ENCODE data around the gene HDAC4.

DNA sequence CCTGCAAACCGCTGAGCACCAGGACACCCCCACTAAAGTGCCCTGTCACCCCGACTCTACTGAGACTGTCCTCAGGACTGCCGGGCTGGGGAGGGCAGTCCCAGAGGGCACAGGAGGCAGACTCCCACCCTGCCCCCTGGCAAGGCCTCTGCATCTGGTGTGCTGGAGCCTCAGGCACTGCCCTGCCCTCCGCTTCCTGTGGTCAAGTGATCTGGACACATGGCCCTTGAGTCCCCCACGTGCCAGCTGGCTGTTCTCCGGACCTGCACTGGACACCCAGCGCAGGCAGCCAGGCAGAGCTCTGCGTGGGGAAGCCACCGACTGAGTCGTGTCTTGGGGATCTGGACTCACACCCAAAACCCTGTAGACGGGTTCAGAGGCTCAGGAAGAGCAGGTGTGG lies 335.3 kb downstream of the HDAC4 start:
- TF ChIP-seq YY1 (IDR thresholded peaks at IDR 0.05; ENCODE audit: low read depth) (no peak), RAD21 (IDR thresholded peaks at IDR 0.05; ENCODE audit: low read depth) (no peak)
- TF ChIP-seq, protein P1, sequence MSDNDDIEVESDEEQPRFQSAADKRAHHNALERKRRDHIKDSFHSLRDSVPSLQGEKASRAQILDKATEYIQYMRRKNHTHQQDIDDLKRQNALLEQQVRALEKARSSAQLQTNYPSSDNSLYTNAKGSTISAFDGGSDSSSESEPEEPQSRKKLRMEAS (IDR thresholded peaks at IDR 0.05), result no peak
- TF ChIP-seq, protein P2, sequence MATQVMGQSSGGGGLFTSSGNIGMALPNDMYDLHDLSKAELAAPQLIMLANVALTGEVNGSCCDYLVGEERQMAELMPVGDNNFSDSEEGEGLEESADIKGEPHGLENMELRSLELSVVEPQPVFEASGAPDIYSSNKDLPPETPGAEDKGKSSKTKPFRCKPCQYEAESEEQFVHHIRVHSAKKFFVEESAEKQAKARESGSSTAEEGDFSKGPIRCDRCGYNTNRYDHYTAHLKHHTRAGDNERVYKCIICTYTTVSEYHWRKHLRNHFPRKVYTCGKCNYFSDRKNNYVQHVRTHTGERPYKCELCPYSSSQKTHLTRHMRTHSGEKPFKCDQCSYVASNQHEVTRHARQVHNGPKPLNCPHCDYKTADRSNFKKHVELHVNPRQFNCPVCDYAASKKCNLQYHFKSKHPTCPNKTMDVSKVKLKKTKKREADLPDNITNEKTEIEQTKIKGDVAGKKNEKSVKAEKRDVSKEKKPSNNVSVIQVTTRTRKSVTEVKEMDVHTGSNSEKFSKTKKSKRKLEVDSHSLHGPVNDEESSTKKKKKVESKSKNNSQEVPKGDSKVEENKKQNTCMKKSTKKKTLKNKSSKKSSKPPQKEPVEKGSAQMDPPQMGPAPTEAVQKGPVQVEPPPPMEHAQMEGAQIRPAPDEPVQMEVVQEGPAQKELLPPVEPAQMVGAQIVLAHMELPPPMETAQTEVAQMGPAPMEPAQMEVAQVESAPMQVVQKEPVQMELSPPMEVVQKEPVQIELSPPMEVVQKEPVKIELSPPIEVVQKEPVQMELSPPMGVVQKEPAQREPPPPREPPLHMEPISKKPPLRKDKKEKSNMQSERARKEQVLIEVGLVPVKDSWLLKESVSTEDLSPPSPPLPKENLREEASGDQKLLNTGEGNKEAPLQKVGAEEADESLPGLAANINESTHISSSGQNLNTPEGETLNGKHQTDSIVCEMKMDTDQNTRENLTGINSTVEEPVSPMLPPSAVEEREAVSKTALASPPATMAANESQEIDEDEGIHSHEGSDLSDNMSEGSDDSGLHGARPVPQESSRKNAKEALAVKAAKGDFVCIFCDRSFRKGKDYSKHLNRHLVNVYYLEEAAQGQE (IDR thresholded peaks at IDR 0.05; ENCODE audit: low read depth), result no peak

Measured in Ishikawa (cell line).